Calu3 (cell line): ENCODE measurements around the gene PRKAR2B. TPM values are rescaled to one million over a fixed set of nuclear protein-coding genes. Genes with fewer than 3 reads are reported as not detected.

Source experiments
- BruUV-seq: library from RNA; stranded (reverse); fragments of 400-500 nt; replicated peaks from 2 replicates; lab custom pipeline; 2021; lab: Mats Ljungman, UMichigan
- CTCF ChIA-PET: fragments of 300-600 bp; sonication (Branson Sonifier 250); formaldehyde crosslinking; loops from one replicate; lab custom pipeline; 2022; ENCODE audit warnings: antibody characterized with exemption; lab: Charles Lee
- DNase-seq: peaks from one replicate; pipeline ENCODE4 v3.0.0; 2022
- H3K27ac Mint-ChIP-seq: one replicate; pipeline ENCODE4 v1.8.0; 2022; ENCODE audit warnings: mixed read lengths; ENCODE audit not compliant: unreplicated experiment
- H3K27me3 Mint-ChIP-seq: one replicate; pipeline ENCODE4 v1.8.0; 2022; ENCODE audit warnings: mixed read lengths; ENCODE audit not compliant: unreplicated experiment
- H3K36me3 Mint-ChIP-seq: one replicate; pipeline ENCODE4 v1.8.0; 2022; ENCODE audit warnings: mild to moderate bottlenecking, moderate library complexity, mixed read lengths; ENCODE audit not compliant: insufficient read depth, unreplicated experiment
- H3K4me1 Mint-ChIP-seq: one replicate; pipeline ENCODE4 v1.8.0; 2022; ENCODE audit warnings: mild to moderate bottlenecking, low read depth, mixed read lengths; ENCODE audit not compliant: unreplicated experiment
- H3K4me3 Mint-ChIP-seq: one replicate; pipeline ENCODE4 v1.8.0; 2022; ENCODE audit warnings: mild to moderate bottlenecking, low read depth, moderate library complexity, mixed read lengths; ENCODE audit not compliant: unreplicated experiment
- H3K9me3 Mint-ChIP-seq: one replicate; pipeline ENCODE4 v1.8.0; 2022; ENCODE audit warnings: low read depth, mixed read lengths; ENCODE audit not compliant: unreplicated experiment
- CTCF ChIP-seq: fragments of 200-600 bp; IDR thresholded peaks from one replicate; pipeline ENCODE4 v1.8.0; 2022; ENCODE audit warnings: antibody characterized with exemption; ENCODE audit not compliant: unreplicated experiment
- intact Hi-C: fragments of 100-400 bp; cut with micrococcal nuclease; formaldehyde crosslinking; loops from one replicate; pipeline ENCODE4 v1.10.0; 2022; ENCODE audit not compliant: unreplicated experiment
- total RNA-seq: library from RNA; stranded (reverse); gene quantifications from 2 replicates; pipeline ENCODE4 v1.2.3, GENCODE V29; 2022

The PRKAR2B gene
- total RNA-seq, 1 experiment from 2014 or later: 3.1 TPM

- H3K36me3 Mint-ChIP-seq: no peaks in the 10 kb centered on the region
- no peaks in the 10 kb centered on the region for H3K27me3 Mint-ChIP-seq
- DNase-seq: no peak
- no peak for TF ChIP-seq CTCF
- no peaks in the 10 kb centered on the region for H3K9me3 Mint-ChIP-seq
- H3K4me3 Mint-ChIP-seq: no peak overlapping the region
- intact Hi-C loops: no loop called here
- CTCF ChIA-PET: no interaction called here
- H3K27ac Mint-ChIP-seq: no peak overlapping the region
- no peaks in the 10 kb centered on the region for H3K4me1 Mint-ChIP-seq
- no TSS peak for BruUV-seq
Observed at GRCh38 chr7:107007892-107008287, 36.6 kb upstream of the PRKAR2B start.

GRCh38 chr7:107009846-107010203, 34.7 kb upstream of the PRKAR2B start:
- H3K9me3 Mint-ChIP-seq: no peaks in the 10 kb centered on the region
- H3K4me1 Mint-ChIP-seq: no peaks in the 10 kb centered on the region
- DNase-seq: no peak
- H3K27ac Mint-ChIP-seq: no peak overlapping the region
- no peak for TF ChIP-seq CTCF
- CTCF ChIA-PET: no interaction called here
- BruUV-seq: no TSS peak
- no peaks in the 10 kb centered on the region for H3K27me3 Mint-ChIP-seq
- no peaks in the 10 kb centered on the region for H3K36me3 Mint-ChIP-seq
- no peak overlapping the region for H3K4me3 Mint-ChIP-seq
- intact Hi-C loops: no loop called here

- TF ChIP-seq CTCF: no peak
- BruUV-seq: no TSS peak
- Mint-ChIP-seq H3K27me3 (peaks cover 3% of the 10 kb centered on the region), H3K9me3 (no peaks in the 10 kb centered on the region), H3K36me3 (no peaks in the 10 kb centered on the region), H3K27ac (no peak overlapping the region), H3K4me3 (no peak overlapping the region), H3K4me1 (no peaks in the 10 kb centered on the region)
- CTCF ChIA-PET: no interaction called here
- DNase-seq: no peak
- intact Hi-C loops: no loop called here
Observed at GRCh38 chr7:107012691-107013090, 31.8 kb upstream of the PRKAR2B start.

- peaks cover 16% of the 10 kb centered on the region for H3K27me3 Mint-ChIP-seq
- no peak overlapping the region for H3K4me3 Mint-ChIP-seq
- BruUV-seq: no TSS peak
- no peaks in the 10 kb centered on the region for H3K4me1 Mint-ChIP-seq
- H3K9me3 Mint-ChIP-seq: no peaks in the 10 kb centered on the region
- intact Hi-C loops: no loop called here
- DNase-seq: no peak
- no peak for TF ChIP-seq CTCF
- H3K36me3 Mint-ChIP-seq: no peaks in the 10 kb centered on the region
- H3K27ac Mint-ChIP-seq: no peak overlapping the region
- CTCF ChIA-PET: no interaction called here
Observed at GRCh38 chr7:107014387-107015023, 30.0 kb upstream of the PRKAR2B start.
